A673 (cell line): ENCODE results near the gene LHPP.

ENCODE experiments used
- CTCF ChIP-seq: fragments of 300-800, 200-600 bp; sonication (generic); conservative IDR thresholded peaks from 2 replicates; pipeline ENCODE4 v1.5.1; 2017; ENCODE audit warnings: low read depth, mild to moderate bottlenecking, antibody characterized with exemption, low read length, moderate library complexity, mixed read lengths
- EZH2 ChIP-seq: fragments of 200-600 bp; sonication (generic); IDR thresholded peaks from 2 replicates; pipeline ENCODE4 v1.6.1; 2017; ENCODE audit warnings: borderline replicate concordance, low read depth, mild to moderate bottlenecking, mixed read lengths, antibody characterized with exemption, low read length; ENCODE audit not compliant: poor library complexity, severe bottlenecking

GRCh38 chr10:124495162-124495561 is 33.5 kb downstream of the LHPP start:
- TF ChIP-seq CTCF, result no peak
- TF ChIP-seq EZH2, result no peak
